Testis (tissue), 2 donors: ENCODE measurements around the gene CELSR3.

Experiments
- CTCF ChIP-seq, 3 experiments: fragments of 450-650 bp in 2 of 3; fragments of 200-600 bp in 1 of 3; sonication (generic) in 1 of 3; IDR thresholded peaks; one replicate each; pipeline ENCODE4 v1.5.1; 2016 to 2019; ENCODE audit warnings: antibody characterized with exemption in 3 of 3, mild to moderate bottlenecking in 2 of 3, moderate library complexity in 1 of 3
- POLR2A ChIP-seq: fragments of 450-650 bp; IDR thresholded peaks from one replicate; pipeline ENCODE4 v1.6.1; 2017; ENCODE audit warnings: antibody characterized with exemption, mild to moderate bottlenecking, moderate library complexity

- TF ChIP-seq CTCF (IDR thresholded peaks at IDR 0.05): no peak
- no peak for TF ChIP-seq POLR2A
These were observed 33.5 kb upstream of the CELSR3 start for GRCh38 chr3:48696156-48696555.
